ENCODE results near the gene NDOR1.

The NDOR1 gene

DNA sequence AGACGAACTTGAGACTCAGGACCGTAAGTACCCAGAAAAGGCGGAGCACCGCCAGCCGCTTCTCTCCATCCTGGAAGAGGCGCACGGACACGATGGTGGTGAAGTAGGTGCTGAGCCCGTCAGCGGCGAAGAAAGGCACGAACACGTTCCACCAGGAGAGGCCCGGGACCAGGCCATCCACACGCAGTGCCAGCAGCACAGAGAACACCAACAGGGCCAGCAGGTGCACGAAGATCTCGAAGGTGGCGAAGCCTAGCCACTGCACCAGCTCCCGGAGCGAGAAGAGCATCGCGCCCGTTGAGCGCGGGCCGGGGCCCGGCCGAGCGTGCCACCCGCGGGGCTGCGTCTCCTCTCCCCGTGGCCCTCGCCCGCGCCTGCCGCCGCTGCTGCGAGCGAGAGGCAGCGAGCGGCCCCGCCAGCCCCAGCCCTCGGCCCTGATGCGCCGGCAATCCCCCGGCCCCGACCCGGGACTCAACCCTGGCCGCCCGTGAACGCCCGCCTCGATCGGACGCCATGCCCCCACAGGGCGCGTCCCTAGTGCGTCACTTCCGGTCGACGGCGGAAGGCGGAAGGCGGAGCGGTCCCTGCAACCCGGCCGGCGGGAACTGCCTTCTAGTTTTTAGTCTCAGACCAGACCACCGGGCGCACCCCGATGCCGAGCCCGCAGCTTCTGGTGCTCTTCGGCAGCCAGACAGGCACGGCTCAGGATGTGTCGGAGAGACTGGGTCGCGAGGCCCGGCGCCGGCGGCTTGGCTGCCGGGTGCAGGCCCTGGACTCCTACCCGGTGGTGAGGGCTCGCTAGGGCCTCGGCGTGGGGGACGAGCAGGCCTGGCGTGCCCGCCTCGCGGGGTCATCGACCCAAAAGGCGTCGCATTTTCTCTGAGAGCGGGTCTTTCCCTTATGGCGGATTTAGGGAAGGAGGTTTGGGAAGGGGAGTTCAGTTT, at the start of gene NDOR1, which contains the start of gene TMEM203:
TSS of gene NDOR1 (plus strand) at position 575 of the 944 bp plus-strand sequence. CDS start at position 653, 78 bp downstream.
TSS of gene TMEM203 (minus strand) at position 523 of the 944 bp plus-strand sequence. CDS start at position 289, 234 bp downstream.
- no peak for FAIRE-seq

DNA sequence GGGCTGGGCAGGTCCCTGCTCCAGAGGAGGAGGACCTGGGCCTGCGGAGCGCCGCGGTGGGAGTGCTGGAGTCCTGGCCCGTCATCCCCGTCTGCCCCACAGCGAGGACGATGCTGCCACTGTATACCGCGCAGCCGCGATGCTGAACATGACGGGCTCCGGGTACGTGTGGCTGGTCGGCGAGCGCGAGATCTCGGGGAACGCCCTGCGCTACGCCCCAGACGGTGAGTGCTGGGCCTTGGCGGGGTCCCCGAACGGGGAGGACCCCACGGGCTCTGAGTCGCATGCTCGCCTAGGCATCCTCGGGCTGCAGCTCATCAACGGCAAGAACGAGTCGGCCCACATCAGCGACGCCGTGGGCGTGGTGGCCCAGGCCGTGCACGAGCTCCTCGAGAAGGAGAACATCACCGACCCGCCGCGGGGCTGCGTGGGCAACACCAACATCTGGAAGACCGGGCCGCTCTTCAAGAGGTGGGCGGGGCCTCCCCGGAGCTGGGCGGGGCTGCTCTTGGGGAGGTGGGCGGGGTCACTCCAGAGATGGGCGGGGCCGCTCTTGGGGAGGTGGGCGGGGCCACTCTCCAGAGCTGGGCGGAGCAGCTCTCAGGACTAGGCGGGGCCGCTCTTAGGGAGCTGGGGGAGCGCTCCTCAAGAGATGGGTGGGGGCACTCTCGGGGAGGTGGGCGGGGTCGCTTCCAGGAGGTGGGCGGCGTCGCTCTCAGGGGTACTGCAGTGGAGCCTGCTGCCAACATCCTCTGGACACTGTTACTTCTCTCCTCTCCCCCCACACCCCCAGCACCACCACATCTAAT, 48.7 kb upstream of the NDOR1 start:
- FAIRE-seq = no peak

DNA sequence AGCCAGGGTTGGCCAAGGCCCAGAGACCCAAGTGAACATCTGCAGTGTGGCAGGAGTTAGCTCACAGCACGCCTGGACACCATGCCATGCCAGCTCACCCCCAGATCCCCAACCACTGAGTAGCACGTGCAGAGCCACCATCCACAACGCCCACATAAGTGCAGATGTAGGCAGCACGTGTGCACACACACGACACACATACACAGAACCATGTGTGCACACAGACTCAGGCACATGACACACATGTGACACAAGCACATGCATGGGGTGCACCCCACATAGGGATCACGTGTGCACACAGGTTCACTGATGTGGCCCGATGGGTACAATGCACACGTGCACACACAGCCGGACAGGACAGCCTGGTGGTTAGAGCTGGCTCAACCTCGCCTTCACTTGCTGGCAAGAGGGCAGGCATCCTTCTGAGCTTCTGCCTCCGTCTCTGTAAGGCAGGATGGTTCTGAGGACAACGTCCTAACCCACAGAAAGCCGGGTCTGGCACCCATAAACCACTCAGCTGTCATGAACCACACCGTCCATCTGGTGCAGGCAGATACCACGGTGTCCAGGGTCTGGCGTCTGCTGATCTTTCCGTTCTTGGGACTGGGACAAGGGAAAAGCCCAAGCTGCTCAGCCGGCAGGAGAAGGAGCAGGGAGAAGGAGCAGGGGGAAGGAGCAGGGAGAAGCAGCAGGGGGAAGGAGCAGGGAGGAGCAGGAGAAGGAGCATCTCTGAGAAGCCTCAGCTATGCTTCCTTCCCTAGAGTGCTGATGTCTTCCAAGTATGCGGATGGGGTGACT, 47.7 kb upstream of the NDOR1 start:
- FAIRE-seq = no peak

DNA sequence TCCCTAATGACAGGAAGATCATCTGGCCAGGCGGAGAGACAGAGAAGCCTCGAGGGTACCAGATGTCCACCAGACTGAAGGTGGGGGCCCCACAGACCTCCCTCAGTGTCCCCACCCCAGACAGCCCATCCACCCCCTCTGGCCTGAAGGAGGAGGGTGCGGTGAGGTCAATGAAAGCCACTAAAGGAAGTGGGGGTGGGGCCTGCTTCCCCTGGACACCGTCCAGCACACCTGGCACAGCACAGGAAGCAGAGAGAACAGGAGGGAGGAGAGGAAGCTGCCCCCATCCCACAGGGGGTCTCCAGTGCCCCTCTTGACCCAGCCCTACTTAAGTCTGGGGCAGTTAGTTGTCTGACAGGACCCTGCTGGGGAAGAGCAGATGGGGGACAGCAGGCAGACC, 46.9 kb upstream of the NDOR1 start:
- FAIRE-seq = no peak

DNA sequence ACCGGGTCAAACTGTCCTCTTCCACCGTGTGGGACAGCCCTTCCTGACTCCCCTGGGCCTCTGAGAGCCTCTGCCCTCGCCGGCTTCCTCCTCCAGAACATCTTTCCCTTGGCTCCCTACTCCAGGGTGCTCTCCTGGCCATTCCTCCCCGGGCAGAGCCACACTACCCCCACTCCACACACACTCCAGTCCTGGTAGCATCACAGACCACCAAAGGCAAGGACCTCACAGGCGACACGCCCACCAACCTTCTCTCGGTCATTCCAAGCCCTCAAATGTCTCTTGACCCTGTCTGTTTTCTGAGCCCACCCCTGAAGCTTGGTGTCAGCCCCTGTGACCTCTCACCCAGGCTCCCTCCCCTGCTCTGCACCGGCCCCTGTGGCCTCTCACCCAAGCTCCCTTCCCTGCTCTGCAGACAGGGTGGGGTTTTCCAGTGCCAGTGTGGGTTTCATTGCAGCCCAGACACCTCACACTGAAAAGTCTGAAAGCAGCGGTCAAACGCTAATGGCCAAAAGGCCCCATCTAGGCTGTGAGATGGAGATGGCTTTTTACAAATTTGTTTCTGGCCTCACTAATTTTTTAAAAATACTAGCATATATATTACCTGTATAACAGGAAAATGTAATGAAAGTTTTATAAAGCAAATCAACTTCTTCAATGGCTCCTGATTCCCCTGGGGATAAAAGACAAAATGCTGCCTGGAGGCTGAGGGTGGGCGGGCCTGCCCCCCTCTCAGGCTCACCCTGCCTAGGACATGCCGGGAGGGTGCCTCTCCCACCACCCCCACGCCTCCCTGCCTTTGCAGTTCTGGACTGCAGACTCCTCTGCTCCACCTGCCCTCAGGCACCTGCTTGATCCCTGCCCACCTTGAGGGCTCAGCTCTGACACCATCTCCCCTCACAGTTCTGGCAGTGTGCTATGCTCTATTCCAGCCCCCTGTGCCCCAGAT, 46.1 kb upstream of the NDOR1 start:
- no peak for FAIRE-seq

DNA sequence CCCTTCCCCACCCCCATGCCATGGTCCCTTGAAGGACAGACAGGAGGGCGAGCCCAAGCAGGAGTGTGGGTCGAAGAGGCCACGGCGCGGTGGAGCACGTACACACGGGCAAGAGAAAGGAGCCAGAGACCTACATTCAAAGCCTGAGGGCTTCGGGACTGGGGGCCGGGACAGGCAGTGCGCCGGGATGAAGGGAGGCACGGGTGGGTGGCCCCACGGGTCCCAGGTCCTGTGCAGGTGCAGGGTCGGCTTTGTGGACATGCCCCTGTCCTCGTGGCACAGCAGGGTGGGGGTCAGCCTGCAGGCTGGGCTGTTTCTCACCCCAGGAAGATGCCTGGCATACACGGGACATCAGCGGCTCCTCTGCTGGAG, 45.5 kb upstream of the NDOR1 start:
- no peak for FAIRE-seq

DNA sequence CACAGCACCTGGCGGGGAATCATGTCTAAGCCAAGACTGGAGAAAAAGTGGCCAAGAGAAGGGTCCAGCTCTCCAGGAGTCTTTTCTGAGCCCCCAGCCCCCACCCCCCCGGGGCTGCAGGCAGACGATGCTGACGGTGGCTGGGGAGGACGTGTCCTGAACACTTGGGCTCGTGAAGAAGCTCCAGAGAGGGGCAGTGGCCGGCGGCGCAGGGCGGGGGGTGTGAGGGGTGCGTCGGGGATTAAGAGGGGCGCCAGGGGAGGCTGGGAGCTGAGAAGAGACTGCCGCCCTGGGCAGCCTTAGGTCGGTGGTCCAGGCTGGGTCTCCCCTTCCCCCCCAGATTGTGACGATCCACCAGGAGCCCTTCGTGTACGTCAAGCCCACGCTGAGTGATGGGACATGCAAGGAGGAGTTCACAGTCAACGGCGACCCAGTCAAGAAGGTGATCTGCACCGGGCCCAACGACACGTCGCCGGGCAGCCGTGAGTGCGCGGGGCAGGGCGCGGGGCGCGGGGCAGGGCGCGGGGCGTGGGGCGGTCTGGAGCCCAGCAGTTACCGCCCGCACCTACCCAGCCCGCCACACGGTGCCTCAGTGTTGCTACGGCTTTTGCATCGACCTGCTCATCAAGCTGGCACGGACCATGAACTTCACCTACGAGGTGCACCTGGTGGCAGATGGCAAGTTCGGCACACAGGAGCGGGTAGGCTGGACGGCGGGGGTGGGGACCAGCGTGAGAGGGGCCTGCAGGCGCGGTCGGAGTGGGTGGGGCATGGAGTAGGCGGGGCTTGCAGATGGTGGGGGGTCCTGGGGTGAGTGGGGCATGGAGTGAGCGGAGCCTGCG, 44.6 kb upstream of the NDOR1 start:
- no peak for FAIRE-seq

DNA sequence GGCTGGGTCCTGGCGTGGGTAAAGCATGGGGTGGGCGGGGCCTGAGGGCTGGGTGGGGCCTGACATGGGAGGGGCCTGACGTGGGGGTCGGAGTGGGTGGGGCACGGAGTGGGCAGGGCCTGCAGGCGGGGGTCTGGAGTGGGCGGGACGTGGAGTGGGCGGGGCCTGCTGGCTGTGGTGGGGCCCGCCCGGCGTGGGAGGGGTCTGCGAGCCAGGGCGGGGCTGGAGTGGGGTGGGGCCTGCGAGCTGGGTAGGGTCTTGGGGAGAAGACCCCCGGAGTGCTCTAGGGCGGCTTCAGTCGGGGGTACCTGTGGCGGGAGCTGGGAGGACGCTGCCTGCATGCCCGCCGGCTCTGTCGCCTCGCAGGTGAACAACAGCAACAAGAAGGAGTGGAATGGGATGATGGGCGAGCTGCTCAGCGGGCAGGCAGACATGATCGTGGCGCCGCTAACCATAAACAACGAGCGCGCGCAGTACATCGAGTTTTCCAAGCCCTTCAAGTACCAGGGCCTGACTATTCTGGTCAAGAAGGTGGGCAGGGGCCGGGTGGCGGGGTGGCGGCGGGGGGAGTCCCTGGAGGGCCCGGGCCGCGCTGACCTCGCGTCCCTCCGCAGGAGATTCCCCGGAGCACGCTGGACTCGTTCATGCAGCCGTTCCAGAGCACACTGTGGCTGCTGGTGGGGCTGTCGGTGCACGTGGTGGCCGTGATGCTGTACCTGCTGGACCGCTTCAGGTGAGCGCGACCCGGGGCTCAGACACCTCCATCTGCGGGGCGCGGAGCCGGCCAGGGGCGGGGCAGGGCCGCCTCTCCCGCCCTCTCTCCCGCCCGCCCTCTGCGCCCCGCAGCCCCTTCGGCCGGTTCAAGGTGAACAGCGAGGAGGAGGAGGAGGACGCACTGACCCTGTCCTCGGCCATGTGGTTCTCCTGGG, 43.7 kb upstream of the NDOR1 start:
- FAIRE-seq = no peak

DNA sequence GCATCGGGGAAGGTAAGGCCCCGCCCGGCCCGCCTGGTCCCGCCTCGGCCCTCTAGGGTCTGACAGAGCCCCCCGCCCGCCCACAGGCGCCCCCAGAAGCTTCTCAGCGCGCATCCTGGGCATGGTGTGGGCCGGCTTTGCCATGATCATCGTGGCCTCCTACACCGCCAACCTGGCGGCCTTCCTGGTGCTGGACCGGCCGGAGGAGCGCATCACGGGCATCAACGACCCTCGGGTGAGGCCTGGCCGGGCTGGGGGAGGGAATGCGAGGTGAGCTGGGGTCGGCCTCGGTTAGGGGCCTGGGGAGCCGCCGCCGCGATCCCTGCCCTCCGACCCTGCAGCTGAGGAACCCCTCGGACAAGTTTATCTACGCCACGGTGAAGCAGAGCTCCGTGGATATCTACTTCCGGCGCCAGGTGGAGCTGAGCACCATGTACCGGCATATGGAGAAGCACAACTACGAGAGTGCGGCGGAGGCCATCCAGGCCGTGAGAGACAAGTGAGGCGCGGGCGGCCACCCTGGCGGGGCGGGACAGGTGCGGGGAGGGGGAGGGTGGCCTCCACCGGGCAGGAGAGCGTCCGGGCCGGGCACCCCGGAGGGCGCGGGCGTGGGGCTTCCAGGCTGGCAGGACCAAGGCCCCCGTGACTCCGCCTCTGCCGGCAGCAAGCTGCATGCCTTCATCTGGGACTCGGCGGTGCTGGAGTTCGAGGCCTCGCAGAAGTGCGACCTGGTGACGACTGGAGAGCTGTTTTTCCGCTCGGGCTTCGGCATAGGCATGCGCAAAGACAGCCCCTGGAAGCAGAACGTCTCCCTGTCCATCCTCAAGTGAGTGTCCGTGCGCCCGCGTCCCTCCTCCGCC, 42.8 kb upstream of the NDOR1 start:
- FAIRE-seq = no peak

DNA sequence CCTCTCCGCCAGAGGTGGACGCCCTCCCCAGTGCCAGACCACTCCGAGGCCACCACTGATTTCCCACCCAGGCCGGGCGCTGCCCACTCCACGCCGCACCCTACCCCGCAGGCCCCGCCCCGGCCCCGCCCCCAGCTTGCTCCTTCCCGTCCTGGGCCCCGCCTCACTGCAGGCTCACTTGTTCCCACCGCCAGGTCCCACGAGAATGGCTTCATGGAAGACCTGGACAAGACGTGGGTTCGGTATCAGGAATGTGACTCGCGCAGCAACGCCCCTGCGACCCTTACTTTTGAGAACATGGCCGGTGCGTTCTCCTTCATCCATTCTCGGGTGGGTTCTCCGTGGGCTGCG, 42.2 kb upstream of the NDOR1 start:
- no peak for FAIRE-seq

DNA sequence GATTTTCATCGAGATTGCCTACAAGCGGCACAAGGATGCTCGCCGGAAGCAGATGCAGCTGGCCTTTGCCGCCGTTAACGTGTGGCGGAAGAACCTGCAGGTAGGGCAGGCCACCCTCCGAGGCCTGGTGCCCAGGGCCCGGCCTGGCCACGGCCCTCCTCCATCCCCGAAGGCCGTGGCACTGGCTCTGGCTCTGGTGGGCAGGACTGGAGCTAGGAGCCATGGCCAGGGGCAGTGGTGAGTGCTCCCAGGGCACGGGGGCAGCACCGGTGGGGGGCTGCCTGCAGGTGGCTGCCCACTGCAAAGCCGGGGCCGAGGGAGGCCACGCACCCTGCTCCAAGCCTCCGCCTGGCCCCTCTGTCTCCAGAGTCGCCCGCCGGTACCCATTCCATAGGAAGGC, 41.7 kb upstream of the NDOR1 start:
- FAIRE-seq = no peak

DNA sequence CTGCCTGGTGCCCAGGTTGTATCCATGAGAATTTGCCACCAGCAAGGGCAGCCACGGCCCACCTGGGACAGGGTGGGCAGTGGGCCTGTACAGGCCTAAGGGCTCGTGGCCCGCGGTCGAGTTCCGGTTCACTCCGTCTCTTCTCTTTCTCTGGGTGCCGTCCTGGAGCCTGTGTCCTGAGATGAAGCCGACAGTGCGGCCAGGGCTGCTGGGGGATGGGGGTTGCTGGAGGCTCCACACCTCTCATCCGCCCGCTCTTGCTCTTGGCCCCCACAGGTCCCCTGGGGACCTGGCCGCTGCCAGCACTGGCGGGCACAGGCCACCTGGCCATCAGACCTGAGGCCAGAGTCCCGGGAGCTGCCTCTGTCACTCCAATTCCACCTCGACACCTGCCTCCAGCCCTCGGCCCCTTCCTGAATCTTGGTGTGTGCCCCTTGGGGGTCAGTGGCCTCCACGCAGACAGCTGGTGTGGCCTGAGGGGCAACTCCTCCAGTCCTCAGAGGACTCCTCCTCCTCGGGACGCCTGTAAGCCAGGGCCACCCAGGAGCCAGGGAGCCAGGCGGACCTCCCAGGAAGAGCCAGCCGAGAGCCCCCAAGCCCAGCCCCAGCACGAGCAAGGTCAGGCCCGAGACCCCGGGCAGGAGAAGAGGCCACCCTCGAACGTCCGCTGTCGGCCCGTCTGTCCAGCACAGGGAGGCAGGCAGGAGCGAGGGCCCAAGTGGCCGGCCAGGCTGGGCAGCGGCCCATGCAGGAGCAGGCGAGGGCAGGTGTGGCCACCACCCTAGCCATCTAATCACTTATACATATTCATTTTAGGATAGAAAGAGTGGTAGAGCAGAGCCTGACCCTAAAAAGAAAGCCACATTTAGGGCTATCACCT, 40.9 kb upstream of the NDOR1 start:
- no peak for FAIRE-seq

DNA sequence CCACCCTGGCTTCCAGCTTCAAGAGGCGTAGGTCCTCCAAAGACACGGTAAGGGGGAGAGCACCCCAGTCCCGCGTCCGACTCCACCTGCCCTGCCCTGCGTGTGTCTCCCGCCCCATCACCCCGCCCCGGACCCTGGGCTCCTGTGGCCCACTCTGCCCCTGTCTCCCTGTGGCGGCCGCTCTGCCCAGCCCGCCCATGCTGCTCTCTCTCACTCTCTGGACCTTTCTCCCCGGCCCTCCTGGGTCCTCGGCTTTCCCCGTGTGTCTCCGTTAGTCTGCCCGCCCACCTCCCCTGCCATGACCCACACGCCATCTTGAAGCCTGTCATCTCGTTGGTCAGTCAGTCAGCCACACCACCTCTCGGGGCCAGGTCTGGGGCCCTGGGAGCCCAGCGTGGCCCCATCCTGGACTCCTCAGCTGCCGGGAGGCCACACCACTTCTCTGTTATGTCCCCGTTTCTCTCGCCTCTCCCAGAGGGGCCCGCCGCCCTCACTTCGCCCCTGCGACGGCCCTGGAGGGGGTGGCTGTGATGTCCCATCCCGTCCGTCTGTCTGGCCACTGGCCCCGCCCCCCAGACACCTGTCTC, 40.2 kb upstream of the NDOR1 start:
- no peak for FAIRE-seq

DNA sequence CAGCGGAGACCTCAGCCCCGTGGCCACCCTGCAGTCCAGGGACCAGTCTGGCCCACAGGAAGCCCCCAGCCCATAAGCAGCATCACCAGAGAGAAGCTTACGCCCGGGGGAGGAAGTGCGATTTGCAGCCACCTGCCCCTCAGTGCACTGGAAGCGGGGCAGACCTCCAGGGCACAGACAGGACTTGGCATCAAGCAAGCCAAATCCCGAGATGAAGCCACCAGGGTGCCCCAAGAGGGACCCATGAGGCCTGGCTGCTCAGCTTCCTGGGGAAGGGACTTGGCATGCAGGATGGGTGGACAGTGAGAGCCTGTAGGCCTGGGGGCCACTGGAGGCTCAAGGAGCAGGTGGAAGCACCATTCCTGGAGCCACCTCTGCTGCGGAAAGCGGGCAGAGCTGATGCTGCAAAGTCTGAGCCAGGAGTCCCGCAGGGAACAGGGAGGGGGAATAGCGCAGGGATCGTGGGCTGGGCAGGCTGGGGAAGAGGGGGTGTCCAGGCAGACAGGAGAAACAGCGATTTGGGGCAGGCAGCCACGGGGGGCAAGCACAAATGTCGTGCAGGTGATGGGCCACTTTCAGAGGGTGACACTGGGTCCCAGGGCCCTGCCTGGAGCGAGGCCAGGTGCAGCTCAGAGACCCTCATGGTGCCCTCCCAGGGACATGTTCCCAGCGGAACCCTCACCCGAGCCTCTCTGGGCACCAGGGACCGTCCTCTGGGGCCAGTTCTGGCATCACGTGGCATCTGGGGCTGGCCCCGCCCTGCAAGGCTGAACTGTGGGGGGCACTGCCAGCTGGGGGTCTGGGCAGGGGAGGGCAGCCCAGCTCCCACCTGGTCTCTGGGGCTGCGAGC, 38.9 kb upstream of the NDOR1 start:
- no peak for FAIRE-seq

DNA sequence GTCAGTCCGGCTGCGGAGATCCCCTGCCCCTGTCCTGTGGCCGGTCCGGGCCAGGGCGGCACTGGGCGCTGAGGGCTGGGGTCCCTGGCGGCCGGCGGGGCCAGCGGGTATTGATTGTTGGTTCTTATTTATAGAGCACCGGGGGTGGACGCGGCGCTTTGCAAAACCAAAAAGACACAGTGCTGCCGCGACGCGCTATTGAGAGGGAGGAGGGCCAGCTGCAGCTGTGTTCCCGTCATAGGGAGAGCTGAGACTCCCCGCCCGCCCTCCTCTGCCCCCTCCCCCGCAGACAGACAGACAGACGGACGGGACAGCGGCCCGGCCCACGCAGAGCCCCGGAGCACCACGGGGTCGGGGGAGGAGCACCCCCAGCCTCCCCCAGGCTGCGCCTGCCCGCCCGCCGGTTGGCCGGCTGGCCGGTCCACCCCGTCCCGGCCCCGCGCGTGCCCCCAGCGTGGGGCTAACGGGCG, 38.2 kb upstream of the NDOR1 start:
- FAIRE-seq = no peak

All from TTC549 (cell line).